NCI-H2171 (cell line): ENCODE results near the gene MICALL1.
A peak's percentile ranks its signal among the peaks of the same experiment; 100 is the strongest.

Experiments used
- DNase-seq: peaks from one replicate; lab custom pipeline; 2025; lab: John Stamatoyannopoulos, UW

MICALL1 gene

GRCh38 chr22:37905534-37906363 lies at the start of gene MICALL1:
TSS of gene MICALL1 (plus strand) at chr22:37906297. CDS start at chr22:37906423, 126 bp downstream.
- DNase-seq, result peak; percentile 64

GRCh38 chr22:37860796-37861421 lies 45.2 kb upstream of the MICALL1 start:
- no peak for DNase-seq

GRCh38 chr22:37862570-37863325 lies 43.3 kb upstream of the MICALL1 start:
- DNase-seq, result no peak

GRCh38 chr22:37865510-37865909 lies 40.6 kb upstream of the MICALL1 start:
- no peak for DNase-seq

GRCh38 chr22:37870273-37870672 lies 35.8 kb upstream of the MICALL1 start:
- peak; percentile 64 for DNase-seq

- no peak for DNase-seq
Measured at GRCh38 chr22:37880668-37881440, 25.2 kb upstream of the MICALL1 start.

GRCh38 chr22:37884420-37884819 lies 21.7 kb upstream of the MICALL1 start:
- no peak for DNase-seq

- no peak for DNase-seq
Measured at GRCh38 chr22:37887584-37888378, 18.3 kb upstream of the MICALL1 start.

GRCh38 chr22:37891926-37892325 lies 14.2 kb upstream of the MICALL1 start:
- no peak for DNase-seq

GRCh38 chr22:37892566-37893335 lies 13.3 kb upstream of the MICALL1 start:
- no peak for DNase-seq

- DNase-seq, result no peak
Measured at GRCh38 chr22:37893583-37893983, 12.5 kb upstream of the MICALL1 start.

GRCh38 chr22:37894939-37895670 lies 11.0 kb upstream of the MICALL1 start:
- DNase-seq, result no peak

GRCh38 chr22:37896181-37896592 lies 9.9 kb upstream of the MICALL1 start:
- DNase-seq, result no peak

GRCh38 chr22:37896939-37897338 lies 9.2 kb upstream of the MICALL1 start:
- DNase-seq, result no peak

- no peak for DNase-seq
Measured at GRCh38 chr22:37897807-37898206, 8.3 kb upstream of the MICALL1 start.

GRCh38 chr22:37898441-37899181 lies 7.5 kb upstream of the MICALL1 start:
- no peak for DNase-seq

GRCh38 chr22:37904572-37905533 lies 1.2 kb upstream of the MICALL1 start:
- DNase-seq, result peak; percentile 33
